Measurements from ENCODE around the gene IGF1. TPM values are rescaled to one million over a fixed set of nuclear protein-coding genes. Genes with fewer than 3 reads are reported as not detected.

IGF1 gene
- total and polyA plus RNA-seq, 10 of the 15 experiments (the other 5 are each of a cell fraction or from before 2014, with no cell fraction given), result 2.4 to 9.2 (median 3.5) TPM

DNA sequence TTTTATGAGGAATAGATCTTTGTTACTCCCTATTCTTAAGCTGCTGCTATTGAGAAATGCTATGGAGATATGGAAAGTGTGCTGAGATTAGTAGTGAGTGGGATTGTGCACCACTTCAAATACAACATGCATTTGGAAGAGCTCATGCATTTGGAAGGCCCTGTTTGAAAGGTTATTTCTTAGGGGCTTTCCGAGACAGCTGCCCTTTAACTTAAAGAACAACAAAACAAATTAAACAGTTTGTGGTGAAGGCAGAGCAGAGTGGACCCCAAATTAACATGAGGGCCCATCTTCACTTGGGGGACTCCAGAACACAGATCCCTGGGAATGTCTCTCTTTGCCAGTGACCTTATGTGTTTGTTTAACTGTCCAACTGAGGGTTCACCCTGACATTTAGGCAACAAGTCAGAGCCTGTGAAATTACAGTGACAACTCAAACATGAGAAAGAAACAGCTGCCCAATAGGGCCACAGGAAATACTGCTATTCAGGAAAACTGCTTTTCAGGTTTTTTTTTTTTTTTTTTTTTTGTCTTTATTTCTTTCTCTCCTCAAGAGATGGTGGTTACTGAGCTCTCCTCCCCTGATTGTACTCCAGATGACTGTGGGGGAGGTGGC is 41.4 kb upstream of the IGF1 start:
- Histone ChIP-seq H3K79me2 (ENCODE audit: control insufficient read depth, insufficient read depth, low read length) (no peaks in the 10 kb centered on the region), H3K4me1 (ENCODE audit: control insufficient read depth, insufficient read depth, low read length) (0 out of 2 replicates have a peak, but pooled peaks cover 2% of the 10 kb centered on the region), H3K9me3 (replicated peaks; ENCODE audit: control insufficient read depth, insufficient read depth, low read length) (no peaks in the 10 kb centered on the region; the same call in 2 of the 3 replicates), H3K27ac (ENCODE audit: control insufficient read depth, insufficient read depth) (no peak overlapping the region), H4K20me1 (ENCODE audit: control insufficient read depth, insufficient read depth) (no peaks in the 10 kb centered on the region), H3K9ac (ENCODE audit: control insufficient read depth, insufficient read depth, low read length) (no peak overlapping the region), H3K4me3 (no peak overlapping the region), H3K27me3 (replicated peaks in 1 of 2; ENCODE audit: control insufficient read depth in 2 of 2, insufficient read depth in 2 of 2, low read length in 1 of 2) (no peaks in the 10 kb centered on the region), H3K4me2 (ENCODE audit: control insufficient read depth, insufficient read depth) (no peak overlapping the region), H2AFZ (ENCODE audit: control insufficient read depth, low read depth, low read length) (peak overlapping the region; percentile 43; the same call in 1 of the 2 replicates), H3K36me3 (ENCODE audit: control insufficient read depth in 2 of 2, insufficient read depth in 2 of 2, low read length in 1 of 2) (no peaks in the 10 kb centered on the region)
- DNase-seq (ENCODE audit: low read depth, low spot score), result no peak
- BruUV-seq (replicated peaks), result no TSS peak
- in situ Hi-C loops (cut with MboI) (no loop called here), intact Hi-C loops (cut with micrococcal nuclease; ENCODE audit: unreplicated experiment) (no loop called here)
- ChIA-PET CTCF (interaction anchor here (0.7 to 2.6 kb wide), 5 partner anchors 8 to 384 kb away, joined by 3 to 13 read pairs (median 5); no protein-coding TSS in a partner anchor), POLR2A (interaction anchor here (0.6 to 3.9 kb wide), 5 partner anchors 8 to 603 kb away, joined by 4 to 19 read pairs (median 5); no protein-coding TSS in a partner anchor), SMC1A (ENCODE audit: uncharacterized antibody, unreplicated experiment) (interaction anchor here (1.0 to 4.2 kb wide), 4 partner anchors 10 to 125 kb away, joined by 3 to 21 read pairs (median 7); no protein-coding TSS in a partner anchor), RAD21 (ENCODE audit: unreplicated experiment) (interaction anchor here (0.6 to 1.9 kb wide), 7 partner anchors 9 to 43 kb away, joined by 3 to 7 read pairs (median 5); no protein-coding TSS in a partner anchor)
- ATAC-seq, result peak; percentile 68
- WGBS (ENCODE audit: insufficient coverage, insufficient replicate concordance, low lambda C conversion rate, missing lambda C conversion rate), result 0% methylated on average over 1 of the region's 1 CpG
- TF ChIP-seq TCF12 (IDR thresholded peaks at IDR 0.05; ENCODE audit: low read depth, low read length) (no peak), BRCA1 (IDR thresholded peaks at IDR 0.05; ENCODE audit: low read depth, low read length) (no peak), RUNX3 (IDR thresholded peaks at IDR 0.05; ENCODE audit: low read length) (0 out of 2 replicates have a peak, but pooled peaks have one; percentile 31), IKZF1 (conservative IDR thresholded peaks at IDR 0.05) (peak; percentile 30; the same call in 1 of the 2 replicates), NR2F1 (conservative IDR thresholded peaks at IDR 0.05) (peak; percentile 54; the same call in 1 of the 2 replicates), NFIC (IDR thresholded peaks at IDR 0.05; ENCODE audit: low read depth, low read length) (0 out of 2 replicates have a peak, but pooled peaks have one; percentile 11)
- TF ChIP-seq, protein P1, sequence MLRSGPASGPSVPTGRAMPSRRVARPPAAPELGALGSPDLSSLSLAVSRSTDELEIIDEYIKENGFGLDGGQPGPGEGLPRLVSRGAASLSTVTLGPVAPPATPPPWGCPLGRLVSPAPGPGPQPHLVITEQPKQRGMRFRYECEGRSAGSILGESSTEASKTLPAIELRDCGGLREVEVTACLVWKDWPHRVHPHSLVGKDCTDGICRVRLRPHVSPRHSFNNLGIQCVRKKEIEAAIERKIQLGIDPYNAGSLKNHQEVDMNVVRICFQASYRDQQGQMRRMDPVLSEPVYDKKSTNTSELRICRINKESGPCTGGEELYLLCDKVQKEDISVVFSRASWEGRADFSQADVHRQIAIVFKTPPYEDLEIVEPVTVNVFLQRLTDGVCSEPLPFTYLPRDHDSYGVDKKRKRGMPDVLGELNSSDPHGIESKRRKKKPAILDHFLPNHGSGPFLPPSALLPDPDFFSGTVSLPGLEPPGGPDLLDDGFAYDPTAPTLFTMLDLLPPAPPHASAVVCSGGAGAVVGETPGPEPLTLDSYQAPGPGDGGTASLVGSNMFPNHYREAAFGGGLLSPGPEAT (IDR thresholded peaks at IDR 0.05; ENCODE audit: low read depth), result peak; percentile 70; the same call in 1 of the 2 replicates
- TF ChIP-seq, protein P2, sequence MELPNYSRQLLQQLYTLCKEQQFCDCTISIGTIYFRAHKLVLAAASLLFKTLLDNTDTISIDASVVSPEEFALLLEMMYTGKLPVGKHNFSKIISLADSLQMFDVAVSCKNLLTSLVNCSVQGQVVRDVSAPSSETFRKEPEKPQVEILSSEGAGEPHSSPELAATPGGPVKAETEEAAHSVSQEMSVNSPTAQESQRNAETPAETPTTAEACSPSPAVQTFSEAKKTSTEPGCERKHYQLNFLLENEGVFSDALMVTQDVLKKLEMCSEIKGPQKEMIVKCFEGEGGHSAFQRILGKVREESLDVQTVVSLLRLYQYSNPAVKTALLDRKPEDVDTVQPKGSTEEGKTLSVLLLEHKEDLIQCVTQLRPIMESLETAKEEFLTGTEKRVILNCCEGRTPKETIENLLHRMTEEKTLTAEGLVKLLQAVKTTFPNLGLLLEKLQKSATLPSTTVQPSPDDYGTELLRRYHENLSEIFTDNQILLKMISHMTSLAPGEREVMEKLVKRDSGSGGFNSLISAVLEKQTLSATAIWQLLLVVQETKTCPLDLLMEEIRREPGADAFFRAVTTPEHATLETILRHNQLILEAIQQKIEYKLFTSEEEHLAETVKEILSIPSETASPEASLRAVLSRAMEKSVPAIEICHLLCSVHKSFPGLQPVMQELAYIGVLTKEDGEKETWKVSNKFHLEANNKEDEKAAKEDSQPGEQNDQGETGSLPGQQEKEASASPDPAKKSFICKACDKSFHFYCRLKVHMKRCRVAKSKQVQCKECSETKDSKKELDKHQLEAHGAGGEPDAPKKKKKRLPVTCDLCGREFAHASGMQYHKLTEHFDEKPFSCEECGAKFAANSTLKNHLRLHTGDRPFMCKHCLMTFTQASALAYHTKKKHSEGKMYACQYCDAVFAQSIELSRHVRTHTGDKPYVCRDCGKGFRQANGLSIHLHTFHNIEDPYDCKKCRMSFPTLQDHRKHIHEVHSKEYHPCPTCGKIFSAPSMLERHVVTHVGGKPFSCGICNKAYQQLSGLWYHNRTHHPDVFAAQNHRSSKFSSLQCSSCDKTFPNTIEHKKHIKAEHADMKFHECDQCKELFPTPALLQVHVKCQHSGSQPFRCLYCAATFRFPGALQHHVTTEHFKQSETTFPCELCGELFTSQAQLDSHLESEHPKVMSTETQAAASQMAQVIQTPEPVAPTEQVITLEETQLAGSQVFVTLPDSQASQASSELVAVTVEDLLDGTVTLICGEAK (IDR thresholded peaks at IDR 0.05; ENCODE audit: borderline replicate concordance), result peak; percentile 49
- no peak for FAIRE-seq
